HG03439 (cell line): Measurements from ENCODE around the gene GLTPD2.

Source experiments
- ATAC-seq: cut with Tn5 transposase; IDR thresholded peaks from one replicate; pipeline ENCODE4 v1.9.1; 2021; ENCODE audit warnings: mild to moderate bottlenecking, moderate library complexity; ENCODE audit not compliant: unreplicated experiment

The GLTPD2 gene

GRCh38 chr17:4788807-4789700 is at the start of gene GLTPD2:
Gene GLTPD2, plus strand, starts transcription at chr17:4788964. Its CDS starts 48 bp downstream, at chr17:4789012.
- ATAC-seq: no peak

DNA sequence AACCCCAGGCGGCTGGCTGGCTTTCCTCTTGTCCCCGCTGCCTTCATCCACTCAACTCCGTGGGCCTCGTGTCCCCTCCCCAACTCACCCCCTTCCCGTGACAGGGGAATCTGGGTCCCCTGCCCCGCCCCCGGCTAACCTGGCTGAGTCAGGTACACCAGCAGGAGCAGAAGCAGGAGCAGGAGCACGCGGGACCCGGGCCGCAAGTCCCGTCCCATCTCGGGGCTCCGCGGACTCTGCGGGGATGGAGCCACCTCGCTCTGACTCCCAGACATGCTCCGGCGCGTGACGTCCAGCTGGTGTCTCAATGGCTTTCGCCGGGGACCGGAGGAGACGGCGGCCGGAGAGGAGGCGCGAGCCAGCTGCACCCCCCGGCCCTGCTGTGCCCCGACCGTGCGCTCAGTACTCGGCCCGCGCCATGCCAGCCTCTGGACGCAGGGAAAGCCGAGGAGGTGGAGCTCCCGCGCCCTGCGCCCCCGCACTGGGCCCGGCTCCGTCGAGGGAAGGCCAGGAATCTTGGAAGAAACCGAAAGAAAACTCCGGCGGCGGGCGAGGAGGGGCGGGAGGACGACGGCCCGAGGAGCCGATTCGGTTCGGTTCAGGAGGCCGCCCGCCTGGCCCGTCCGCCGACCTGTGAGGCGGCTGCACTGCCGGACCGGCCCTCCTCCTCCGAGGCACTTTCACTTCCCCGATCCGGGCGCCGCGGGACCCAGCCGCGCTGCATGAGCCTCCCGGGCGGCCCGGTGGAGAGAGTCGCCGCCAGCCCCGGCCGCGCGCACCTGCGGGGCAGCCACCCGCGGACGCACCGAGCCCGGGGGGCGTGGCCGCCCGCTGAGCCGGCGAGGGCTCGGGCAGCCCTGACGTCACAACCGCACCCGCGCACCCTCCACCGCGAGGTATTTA is 49.4 kb upstream of the GLTPD2 start, which contains the start of the genes CXCL16 and ZMYND15:
Gene CXCL16, minus strand, starts transcription at position 807 of the 903 bp plus-strand sequence. Its CDS starts 589 bp downstream, at position 218.
Gene ZMYND15, plus strand, starts transcription at position 712 of the 903 bp plus-strand sequence. CDS start 716 bp downstream, outside the sequence.
- no peak for ATAC-seq

- no peak for ATAC-seq
Measured at GRCh38 chr17:4740025-4740351, 48.8 kb upstream of the GLTPD2 start.

DNA sequence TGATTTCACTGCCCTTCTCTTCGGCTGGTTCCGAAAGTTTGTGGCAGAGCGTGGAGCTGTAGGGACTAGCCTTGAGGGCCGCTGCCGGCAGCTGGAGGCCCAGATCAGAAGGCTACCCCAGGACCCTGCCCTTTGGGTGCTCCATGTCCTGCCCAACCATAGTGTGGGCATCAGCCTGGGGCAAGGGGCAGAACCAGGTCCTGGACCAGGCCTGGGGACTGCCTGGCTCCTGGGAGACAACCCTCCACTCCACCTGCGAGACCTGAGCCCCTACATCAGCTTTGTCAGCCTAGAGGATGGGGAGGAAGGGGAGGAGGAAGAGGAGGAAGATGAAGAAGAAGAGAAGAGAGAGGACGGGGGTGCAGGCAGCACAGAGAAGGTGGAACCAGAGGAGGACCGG is 48.2 kb upstream of the GLTPD2 start:
- no peak for ATAC-seq

DNA sequence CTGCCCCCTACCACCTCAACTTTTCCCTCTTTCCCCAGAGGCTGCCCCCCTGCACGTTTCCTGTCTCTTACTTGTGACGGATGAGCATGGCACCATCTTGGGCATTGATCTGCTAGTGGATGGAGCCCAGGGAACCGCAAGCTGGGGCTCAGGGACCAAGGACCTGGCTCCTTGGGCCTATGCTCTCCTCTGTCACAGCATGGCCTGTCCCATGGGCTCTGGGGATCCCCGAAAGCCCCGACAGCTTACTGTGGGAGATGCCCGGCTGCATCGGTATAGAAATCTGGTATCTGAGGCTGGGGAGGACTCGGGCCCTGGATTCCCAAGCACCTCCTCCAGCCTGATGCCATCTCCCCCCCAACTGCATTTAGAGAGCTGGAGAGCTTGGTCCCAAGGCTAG is 47.2 kb upstream of the GLTPD2 start:
- ATAC-seq: no peak

DNA sequence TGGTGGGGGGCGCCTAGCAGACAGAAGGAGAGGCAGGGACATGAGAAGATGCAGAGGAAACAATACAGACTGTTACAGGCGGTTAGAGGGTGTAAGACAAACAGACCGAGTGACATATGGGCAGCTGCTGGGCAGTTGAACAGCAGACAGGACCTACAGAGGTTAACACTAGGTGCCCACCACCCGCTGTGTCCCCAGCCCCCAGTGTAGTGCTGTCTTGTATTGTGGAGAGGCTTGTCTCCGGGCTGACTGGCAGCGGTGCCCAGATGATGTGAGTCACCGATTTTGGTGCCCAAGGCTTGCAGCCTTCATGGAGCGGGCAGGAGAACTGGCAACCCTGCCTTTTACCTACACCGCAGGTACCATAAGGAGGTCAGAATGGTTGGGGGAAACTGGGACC is 46.6 kb upstream of the GLTPD2 start:
- no peak for ATAC-seq

GRCh38 chr17:4742629-4743028 is 46.1 kb upstream of the GLTPD2 start:
- ATAC-seq: no peak

DNA sequence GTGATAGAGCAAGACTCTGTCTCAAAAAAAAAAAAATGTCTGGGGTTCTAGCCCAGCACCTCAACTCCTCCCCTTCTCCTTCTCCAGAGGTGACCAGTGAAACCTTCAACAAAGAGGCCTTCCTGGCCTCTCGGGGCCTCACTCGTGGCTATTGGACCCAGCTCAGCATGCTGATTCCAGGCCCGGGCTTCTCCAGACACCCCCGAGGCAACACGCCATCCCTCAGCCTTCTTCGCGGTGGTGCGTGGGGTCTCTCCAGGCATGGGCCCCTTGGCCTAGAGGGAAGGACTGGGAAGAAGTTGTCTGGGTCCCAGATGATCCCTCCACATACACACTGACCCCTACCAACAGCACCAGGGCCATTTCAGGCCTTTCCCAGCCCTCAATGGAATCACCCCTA is 45.5 kb upstream of the GLTPD2 start:
- no peak for ATAC-seq

DNA sequence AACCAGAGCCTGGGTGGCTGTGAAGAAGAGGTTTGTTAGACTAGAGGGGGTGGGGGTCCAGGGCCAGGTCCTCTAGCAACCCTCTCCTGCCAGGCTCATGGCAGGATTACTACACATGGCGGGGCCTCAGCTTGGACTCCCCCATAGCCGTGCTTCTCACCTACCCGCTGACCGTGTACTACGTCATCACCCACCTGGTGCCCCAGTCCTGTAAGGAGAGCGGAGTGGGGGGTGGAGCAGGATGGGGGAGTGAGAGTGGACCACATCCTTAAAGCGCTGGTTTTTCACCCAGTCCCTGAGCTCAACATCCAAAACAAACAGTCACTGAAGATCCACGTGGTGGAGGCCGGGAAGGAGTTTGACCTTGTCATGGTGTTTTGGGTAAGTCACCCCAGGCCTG is 44.9 kb upstream of the GLTPD2 start:
- ATAC-seq: no peak

DNA sequence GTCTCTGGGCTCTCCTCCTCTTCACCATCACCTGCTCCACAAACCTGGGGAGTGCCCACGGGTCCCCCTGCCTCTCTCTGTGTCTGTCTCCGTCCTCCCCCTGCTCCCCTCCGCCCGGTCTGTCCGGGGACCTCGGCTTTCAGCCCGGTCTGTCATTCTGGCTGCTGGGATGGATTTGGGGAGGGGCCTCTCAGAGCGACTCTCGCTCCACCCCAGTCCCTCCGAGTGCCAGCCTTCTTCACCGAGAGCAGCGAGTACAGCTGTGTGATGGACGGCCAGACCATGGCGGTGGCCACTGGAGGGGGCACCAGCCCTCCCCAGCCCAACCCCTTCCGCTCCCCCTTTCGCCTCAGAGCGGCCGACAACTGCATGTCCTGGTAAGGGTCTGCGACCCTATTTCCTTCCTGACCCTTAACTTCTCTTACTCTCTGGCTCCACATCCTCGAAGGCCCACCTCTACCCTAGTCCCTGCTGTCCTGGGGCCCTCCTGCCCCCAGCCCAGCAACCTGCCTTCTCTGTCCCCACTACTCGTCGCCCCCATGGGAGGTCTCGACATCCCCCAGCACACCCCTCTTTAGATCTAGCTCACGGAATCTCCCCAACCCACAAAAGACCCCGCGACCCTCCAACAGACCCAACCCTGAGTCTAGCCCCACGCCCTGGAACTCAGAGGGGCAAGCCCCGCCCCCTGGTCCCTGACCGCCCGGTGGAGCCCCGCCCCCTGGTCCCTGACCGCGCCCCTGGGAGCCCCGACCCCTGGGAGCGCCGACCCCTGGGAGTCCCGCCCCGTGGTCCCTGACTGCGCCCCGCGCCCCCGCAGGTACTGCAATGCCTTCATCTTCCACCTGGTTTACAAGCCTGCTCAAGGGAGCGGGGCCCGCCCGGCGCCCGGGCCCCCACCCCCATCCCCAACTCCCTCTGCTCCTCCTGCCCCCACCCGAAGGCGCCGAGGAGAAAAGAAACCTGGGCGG is 43.5 kb upstream of the GLTPD2 start:
- ATAC-seq: no peak

- ATAC-seq: no peak
Measured at GRCh38 chr17:4747847-4748246, 40.9 kb upstream of the GLTPD2 start.

- ATAC-seq: no peak
Measured at GRCh38 chr17:4748686-4749085, 40.1 kb upstream of the GLTPD2 start.

DNA sequence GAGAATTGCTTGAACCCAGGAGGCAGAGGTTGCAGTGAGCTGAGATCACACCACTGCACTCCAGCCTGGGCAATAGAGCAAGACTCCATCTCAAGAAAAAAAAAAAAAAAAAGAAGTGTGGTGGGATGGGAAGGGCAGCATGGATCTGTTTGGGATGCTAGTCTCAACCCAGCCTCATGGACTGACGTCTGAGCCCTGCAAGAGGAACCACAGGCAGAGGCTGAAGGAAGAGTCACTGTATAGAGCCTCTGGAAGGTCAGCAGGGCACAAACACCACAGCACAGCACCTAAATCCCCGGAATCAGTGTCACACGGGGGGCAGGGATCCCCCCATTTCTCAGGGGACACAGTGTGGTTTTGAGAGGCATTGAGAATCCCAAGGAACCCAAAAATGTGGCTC is 38.2 kb upstream of the GLTPD2 start:
- no peak for ATAC-seq

DNA sequence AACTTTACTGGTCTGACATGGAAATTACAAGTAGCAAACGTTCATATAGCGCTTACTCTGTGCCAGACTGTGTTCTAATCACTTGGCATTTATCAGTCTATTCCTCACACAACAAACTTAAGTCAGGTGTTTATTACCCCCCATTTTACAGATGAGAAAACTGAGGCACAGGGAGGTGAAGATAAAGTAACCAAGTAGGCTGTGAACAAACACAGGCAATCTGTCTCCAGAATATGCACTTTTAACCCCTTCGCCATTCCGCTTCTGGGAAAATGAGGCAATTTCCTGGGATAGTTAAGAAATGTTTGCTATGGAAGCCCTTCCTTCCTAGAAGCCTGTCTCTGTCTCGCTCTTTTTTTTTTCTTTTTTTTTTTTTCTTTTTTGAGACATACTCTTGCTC is 36.8 kb upstream of the GLTPD2 start:
- no peak for ATAC-seq

- ATAC-seq: no peak
Measured at GRCh38 chr17:4753392-4753791, 35.4 kb upstream of the GLTPD2 start.

- no peak for ATAC-seq
Measured at GRCh38 chr17:4759776-4760236, 29.0 kb upstream of the GLTPD2 start.

DNA sequence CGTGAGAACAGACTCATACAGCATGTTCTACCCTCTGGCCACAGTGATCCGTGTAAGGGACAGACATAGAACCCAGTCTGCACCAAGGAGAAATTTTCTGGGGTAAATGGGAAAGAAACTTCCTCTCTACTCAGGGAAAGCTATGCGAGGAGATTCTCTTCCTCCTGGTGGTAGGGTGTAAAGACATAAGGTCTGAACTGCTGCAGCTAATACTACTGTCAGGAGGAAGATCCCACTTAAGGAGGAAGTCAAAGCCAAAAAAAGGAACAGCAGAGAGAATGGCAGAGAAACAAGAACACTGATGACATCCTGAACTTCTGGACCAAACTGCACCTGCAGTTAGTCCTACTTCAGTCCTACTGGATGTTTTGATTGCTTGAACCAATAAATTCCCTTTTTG is 24.2 kb upstream of the GLTPD2 start:
- ATAC-seq: no peak

GRCh38 chr17:4766201-4766600 is 22.6 kb upstream of the GLTPD2 start:
- ATAC-seq: no peak

GRCh38 chr17:4766723-4767122 is 22.0 kb upstream of the GLTPD2 start:
- ATAC-seq: no peak

DNA sequence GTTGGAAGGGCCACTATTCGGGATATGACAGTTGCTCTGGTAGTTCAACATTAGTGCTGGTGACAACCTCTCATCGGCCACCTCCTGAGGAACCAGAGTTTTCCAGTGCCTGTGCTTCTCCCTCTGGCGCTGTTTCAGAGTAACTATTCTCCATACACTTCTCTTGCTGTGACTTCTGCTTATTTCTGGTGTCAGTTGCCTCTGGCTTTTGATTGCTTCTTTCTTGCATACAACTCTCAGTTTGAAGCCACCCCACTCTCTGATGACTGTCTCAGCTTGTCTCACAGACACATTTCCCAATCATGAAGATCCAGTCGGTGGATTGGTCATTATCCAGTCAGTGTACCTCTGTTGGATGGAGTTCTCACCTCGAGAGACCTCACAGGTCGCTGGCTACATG is 20.5 kb upstream of the GLTPD2 start:
- ATAC-seq: no peak
